HS-5 (cell line): ENCODE data around the gene KRTAP1-4.
A peak's percentile ranks its signal among the peaks of the same experiment; 100 is the strongest.
"Not testable (repeated sequence)": the region's sequence is repeated elsewhere in the genome, so short reads cannot be mapped to it uniquely, and the experiment has no call there.

ENCODE experiments used
- DNase-seq: peaks from one replicate; pipeline ENCODE4 v3.0.0-alpha.2; 2012; ENCODE audit warnings: low read depth

The KRTAP1-4 gene

GRCh38 chr17:41003926-41004325 is 26.1 kb downstream of the KRTAP1-4 start:
- DNase-seq: no peak

- DNase-seq: peak; percentile 46
Observed at GRCh38 chr17:41002814-41003213, 27.2 kb downstream of the KRTAP1-4 start.

- DNase-seq: no peak
Observed at GRCh38 chr17:41001795-41002194, 28.2 kb downstream of the KRTAP1-4 start.

GRCh38 chr17:40999563-40999962 is 30.4 kb downstream of the KRTAP1-4 start, which contains the start of gene KRTAP3-2:
Gene KRTAP3-2 (minus strand): TSS chr17:40999906. CDS start chr17:40999853, 53 bp downstream.
- not testable (repeated sequence) for DNase-seq

GRCh38 chr17:40997361-40997760 is 32.6 kb downstream of the KRTAP1-4 start:
- DNase-seq: no peak

GRCh38 chr17:40996829-40997228 is 33.2 kb downstream of the KRTAP1-4 start:
- DNase-seq: no peak

GRCh38 chr17:40995116-40995515 is 34.9 kb downstream of the KRTAP1-4 start:
- no peak for DNase-seq

GRCh38 chr17:40993839-40994238 is 36.2 kb downstream of the KRTAP1-4 start, which contains the start of gene KRTAP3-3:
Gene KRTAP3-3 (minus strand): TSS chr17:40994164. CDS start chr17:40994097, 67 bp downstream.
- DNase-seq: no peak

- DNase-seq: no peak
Observed at GRCh38 chr17:40993084-40993483, 36.9 kb downstream of the KRTAP1-4 start.

GRCh38 chr17:40992666-40993065 is 37.3 kb downstream of the KRTAP1-4 start:
- DNase-seq: no peak

- no peak for DNase-seq
Observed at GRCh38 chr17:40986920-40987319, 43.1 kb downstream of the KRTAP1-4 start.

GRCh38 chr17:40984226-40984625 is 45.8 kb downstream of the KRTAP1-4 start, which contains the start of gene KRT40:
Gene KRT40 (minus strand): TSS chr17:40984326. CDS start chr17:40984273, 53 bp downstream.
- DNase-seq: no peak

GRCh38 chr17:40981115-40981514 is 48.9 kb downstream of the KRTAP1-4 start:
- no peak for DNase-seq

GRCh38 chr17:40980596-40980995 is 49.4 kb downstream of the KRTAP1-4 start:
- no peak for DNase-seq

- DNase-seq: no peak
Observed at GRCh38 chr17:40980117-40980516, 49.9 kb downstream of the KRTAP1-4 start.
